ENCODE measurements around the gene CHAF1A.

CHAF1A gene

DNA sequence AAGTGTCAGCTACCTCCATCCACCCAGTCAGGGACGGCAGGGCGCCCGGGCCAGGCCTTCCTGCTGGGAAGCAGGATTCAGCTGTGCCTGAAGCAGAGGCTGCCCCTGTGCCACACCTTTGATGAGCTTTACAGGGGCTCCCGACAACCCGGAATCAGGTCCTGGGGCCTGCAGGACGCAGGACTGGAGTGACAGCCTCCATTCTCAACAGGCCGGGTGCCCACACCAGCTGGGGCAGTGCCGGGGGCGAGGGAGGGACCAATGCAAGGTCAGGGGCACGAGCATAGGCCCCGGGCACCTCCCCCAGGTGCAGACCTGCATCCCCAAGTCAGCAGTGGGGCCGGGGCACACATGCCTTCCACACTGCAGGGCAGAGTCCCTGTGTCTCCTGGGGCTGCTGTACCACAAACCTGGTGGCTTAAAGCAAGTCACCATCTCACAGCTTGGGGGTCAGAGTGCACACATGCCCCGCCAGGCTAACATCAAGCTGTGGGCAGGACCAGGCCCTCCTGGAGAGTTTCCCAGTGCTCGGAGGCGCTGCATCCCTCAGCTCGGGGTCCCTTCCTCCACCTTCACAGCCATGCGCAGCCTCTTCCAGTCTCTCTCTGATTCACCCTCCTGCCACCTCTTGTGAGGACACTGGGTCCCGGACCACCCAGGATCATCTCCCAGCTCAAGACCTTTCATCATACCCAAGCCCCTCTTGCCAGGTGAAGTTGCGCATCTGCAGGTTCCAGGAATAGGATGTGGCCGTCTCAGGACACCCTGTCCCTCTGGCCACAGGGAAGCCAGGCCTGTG is 41.7 kb downstream of the CHAF1A start:
- no peak for DNase-seq

DNA sequence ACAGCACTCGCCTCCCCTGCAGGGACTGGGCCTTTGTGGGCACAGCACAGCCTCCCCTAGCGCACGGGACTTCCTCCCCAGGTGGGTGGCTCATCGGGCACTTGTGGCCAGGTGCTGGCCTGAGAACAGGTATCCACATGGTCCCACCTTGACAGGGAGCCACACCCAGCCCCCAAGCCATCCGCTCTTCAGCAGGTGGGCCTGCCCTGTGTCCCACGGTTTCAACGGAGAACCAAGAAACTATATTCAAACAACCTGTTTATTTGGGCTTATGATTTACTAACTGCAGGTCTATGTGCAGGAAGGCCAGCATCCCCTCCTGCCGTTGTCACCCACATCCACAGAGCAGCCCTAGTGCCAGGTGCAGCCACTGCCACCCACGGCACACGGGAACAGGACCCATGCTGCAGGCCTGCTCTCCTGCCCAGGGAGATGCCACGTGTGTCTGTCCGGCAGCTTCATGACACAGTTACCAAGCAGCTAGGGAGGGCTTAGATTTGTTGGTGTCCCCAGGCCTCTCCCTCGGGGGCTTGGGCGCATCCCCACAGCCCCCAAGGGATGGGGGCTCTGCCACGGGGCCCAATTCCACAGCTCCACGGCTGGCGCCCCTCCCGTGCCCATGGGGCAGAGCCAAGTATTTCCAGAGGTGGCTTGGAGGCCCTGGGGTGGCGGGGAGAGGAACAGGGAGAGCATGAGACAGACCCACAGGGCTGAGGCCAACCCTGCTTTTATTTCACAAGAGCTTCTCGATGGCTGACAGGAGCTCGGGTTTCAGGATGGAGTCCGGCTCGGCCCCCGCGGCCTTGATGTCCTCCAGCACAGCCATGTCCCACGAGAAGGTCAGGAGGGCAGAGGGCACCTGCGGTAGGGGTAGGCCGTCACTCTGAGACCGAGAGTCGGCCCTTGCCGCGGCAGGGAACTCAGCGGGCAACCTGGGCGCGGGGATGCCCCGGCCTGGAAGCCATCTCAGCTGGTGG is 42.6 kb downstream of the CHAF1A start:
- no peak for DNase-seq

DNA sequence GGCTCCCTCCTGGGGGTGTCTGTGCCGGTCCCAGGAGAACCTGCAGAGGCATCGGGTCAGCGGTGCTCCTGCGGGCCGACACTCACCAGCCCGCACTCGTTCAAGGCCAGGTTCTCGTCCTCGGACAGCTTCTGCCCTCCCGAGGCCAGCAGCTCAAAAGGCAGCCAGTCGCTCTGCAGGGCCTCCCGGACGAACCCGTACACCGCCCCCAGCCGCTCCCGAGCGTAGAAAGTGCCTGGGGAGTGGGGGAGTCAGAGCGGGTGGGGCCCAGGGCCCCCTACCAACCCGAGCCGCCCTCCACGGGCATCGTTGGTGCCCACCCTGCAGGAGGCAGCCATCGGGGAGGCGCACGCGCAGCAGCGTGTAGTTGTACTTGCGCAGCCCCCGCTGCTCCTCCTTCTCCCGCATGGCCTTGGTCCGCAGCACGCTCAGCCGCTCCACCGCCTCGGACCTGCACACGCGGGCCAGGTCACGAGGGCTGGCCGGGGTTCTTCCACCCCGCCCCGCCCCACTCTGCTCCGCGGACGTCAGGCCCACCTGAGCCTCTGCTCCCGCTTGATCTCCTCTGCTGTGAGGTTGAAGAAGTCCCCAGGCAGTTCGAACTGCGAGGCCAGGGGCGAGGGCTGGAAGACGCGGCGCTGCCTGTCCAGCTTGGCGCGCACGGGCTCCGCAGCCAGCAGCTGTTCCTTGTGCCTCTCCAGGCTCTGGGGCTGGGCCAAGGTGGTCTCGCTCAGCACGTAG is 43.7 kb downstream of the CHAF1A start:
- no peak for DNase-seq

DNA sequence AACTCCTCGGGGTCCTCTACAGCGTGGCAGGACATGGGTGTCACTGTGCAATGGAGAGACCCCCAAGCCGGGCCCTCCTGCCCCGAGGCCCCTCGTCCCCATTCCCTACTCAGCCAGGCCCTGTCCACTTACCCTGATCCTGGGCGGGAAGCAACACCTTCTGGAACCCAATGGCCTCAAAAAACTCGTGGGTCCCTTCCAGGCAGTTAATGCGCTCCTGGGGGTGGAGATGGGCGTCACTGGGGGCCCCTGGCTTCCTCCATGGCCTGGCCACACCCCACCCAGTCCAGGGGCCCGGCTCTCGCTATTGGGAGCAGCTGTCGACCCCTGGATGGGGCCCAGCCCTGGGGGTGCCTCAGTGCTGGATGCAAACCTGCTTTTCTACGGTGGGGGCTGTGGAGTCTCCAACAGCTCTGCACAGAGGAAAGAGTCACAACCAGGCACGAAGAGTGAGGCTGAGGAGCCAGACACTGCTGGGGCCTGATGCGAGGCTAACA is 44.3 kb downstream of the CHAF1A start:
- DNase-seq = no peak

DNA sequence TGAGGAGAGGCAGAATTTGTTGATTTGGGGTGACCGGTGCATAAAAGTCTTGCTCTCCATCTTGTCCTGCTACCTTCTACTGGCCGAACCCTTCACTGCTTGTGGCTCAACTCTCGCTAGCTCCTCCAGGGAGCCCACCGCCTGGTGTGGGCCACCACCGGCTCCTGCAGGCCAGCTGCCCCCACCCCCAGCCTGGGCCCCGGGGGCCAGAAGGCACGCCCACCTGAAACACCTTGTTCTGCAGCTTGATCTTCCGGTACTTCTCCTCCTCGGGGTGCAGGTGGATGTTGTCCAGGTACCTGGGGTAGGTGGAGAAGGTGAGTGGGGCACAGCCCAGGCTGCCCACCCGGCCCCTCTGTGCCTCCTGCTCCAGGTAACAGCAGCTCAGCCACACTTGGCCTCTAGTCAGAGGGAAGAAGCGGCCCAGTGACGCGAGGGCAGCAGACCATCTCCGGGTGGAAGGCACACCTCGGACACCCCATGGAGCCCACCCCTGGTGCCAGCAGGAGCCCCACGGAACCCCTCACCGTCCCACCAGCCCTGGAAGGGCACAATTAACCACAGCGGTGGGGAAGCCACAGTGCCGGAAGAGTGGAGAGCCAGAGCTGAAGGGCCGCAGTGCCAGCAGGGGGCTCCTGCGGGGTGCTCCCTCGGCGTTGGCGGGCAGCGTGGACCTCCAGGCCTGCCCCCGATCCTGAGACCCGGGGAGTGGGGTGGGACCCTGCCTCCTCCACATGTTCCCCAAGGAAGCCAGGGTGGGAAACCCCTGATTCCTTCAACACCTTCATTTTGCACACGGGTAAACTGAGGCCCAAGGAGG is 45.1 kb downstream of the CHAF1A start:
- DNase-seq = no peak

DNA sequence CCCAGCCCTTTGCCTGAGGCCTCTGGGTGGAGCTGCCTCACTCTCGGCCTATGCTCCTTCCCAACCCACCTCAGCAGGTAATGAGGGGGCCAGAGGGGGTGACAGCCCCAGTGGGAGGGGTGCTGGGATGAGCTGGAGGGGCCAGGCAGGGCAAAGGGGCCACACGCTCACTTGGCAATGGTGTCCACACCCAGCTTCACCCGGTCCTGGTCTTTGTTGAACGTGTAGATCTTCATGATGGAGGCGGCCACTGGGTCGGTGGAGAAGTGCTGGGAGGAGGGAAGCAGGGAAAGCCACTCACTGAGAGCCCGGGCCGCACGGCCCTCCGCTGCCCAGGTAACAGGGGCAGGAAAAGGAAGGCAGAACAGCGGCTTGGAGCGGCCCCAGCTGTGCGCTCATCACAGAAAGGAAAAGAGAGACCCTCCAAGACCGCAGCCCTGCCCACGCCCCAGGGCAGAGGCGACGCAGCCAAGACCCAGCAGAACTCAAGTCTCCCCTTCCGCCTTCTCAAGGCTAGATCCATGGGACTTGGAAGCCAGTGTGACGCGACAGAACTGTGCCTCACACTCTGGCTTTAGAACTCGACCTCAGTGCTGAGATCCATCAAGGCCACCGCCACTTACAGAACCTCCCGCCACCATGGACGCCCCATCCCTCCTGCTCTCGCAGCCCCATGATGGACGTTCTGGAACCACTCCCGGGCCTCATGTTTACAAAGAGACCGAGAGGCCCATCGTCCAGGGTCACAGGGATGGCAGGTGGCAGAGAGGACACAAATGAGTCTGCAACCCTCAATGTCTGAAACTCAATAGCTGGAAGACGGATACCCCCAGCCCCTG is 45.9 kb downstream of the CHAF1A start:
- DNase-seq = no peak

DNA sequence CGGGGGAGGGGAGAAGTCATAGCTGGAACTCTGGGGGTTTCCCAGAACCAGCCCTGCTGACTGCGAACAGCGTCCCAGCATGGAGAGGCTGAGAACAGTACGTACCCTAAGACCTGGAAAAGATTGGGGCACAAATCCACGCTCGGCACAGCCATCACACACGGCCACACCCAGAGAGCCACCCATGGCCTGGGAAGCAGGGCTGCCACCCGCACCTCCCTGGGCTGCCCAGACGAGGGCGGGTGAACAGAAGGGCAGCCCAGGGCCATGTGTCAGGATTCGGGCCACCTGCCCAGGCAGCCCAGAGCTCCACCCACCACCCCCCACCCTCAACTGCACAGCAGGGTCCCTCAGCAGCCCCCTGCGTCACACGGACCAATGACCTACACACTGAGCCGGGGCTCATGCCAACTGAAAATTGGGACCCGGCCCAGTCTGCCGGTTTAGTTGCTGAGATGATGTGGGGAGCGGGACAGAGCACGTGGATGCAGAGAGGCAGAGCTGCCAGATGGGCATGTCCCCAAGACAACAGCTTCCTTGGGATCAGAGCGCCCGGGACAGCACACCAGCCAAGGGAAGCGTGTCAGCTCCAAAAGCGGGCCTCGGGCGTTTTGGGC is 46.7 kb downstream of the CHAF1A start:
- no peak for DNase-seq

DNA sequence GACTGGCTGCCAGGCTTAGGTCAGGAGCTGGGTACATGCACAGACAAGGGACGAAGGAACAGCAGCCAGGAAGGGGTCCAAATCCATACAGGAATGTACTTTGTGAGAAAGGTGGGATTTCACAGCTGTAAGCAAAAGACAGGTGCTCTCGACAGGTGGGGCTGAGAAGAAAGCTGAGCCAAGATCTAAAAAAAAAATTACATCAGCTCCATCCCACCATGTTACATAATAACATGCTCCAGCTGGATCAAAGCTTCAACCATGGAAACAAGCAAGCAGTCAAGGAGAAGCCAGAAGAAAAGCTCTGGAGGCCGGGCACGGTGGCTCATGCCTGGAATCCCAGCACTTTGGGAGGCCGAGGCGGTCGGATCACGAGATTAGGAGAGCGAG is 47.2 kb downstream of the CHAF1A start:
- no peak for DNase-seq

DNA sequence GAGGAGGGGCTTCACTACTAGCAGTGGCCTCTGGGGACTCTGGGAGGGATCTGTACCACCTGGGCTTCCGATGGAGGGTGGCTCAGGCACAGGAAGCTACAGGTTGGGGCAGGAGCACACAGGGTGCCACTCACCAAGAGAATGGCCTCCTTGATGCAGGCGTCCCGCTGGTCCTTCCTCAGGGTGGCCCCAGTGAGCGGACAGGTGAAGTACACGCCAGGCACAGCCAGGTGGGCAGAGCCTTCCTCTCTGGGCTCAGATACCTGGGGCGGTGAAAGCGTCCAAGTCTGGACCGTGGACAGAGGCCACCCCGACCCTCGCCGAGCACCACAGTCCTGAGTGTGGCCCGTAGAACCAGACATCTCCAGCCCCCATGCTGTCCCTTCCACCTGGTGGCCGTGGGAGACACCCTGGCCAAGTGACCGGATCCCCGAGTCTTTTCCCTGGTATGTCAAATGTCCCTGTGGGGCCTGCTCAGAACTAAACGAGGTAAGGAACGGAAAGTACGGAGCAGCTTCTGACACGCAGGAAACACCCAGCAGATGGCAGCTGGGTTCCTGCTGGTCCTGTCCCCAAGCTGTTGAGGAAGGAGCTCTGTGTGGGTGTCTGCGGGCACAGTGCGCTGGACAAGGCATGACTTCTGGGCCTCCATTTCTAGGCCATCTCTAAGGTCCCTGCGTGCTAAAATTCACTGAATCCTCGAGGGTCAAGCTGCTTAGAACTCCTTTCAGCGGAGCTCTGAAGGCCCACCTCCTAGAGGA is 50.0 kb downstream of the CHAF1A start:
- DNase-seq = no peak

DNA sequence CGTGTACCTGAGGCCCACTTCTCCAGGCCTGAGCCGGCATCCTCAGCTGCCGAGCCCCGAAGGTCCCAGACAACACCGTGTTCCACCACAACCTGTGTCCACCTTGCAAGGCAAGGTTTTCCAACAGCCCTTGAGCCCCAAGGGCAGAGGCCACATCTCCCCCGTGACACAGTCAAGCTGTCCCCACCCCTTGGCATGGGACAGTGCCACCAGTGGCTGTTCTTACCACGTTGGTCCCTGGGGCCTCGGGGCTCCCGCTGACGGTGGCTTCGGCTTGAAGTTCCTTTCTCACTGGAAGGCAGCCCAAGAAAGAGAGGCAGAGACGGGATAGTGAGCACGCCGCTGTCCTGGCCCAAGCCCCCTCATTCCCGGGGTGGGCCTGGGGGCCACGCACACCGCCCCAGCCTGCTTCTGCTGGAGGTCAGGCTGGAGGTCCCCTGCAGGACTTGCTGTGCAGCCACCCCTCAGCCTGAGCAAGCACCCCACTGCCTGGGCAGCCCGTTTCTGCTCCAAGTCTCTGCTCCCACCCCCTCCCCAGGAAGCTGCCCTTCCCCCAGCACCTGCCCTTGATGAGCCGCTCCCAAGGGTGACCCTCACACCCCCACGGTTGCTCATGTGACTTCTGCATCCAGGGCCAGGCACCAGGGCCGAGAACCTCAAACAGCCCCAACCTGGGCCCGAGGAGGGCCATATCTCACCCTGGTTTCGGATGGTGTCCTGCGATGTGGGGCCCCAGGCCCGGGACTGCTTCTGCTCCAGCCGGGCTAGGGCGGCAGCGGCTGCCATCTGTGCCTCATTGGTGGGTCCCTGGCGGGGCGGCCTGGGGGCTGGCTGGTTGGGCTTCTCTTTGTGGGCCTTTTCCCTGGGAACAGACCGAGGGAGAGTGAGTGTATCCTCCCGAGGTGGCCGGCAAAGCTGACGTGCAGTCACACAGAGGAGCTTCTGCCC is 51.1 kb downstream of the CHAF1A start:
- no peak for DNase-seq

DNA sequence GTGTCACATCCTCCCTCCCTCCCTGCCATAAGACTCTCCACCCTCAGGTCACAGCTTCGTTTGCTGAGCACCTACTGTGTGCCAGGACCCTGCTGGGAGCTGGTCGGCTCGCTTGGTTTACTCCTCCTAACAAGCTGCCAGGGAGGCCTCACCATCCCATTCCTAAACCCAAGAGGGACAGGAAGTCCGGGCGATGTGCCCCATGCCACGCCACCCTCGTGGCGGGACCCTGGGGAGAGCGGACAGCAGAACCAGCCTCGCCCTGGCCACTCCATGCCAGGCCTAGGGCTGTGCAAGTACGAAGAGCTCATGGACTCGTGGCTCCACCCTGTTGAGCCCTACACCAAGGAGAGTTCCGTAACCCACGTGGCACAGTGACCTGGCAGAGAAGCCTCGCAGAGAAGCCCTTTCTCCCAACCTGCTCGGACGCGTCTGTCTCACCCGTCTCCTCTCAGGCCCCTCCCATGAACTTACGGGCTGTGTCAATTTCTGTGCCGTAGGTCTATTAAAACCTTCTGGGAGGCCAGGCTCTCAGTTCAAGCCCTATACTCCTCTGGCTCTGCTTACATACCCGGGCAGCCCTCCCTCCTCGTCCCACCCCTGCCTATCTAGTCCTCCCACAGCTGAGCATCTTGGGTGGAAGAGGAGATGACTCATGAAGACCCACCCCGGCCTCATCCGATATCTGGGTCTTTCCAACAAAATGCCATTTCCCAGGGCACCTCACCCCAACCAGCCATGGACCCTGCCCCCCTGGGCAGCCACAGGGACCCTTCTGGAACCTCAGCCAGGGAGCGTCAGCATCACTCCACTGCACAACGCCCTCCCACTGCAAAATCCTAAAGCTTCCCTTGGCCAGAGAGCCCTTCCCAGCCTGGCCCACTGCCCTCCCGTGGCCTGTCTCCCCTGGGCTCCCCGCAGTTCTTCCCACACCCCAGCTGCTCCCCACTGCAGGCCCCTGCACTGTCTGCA is 52.6 kb downstream of the CHAF1A start:
- DNase-seq = no peak

DNA sequence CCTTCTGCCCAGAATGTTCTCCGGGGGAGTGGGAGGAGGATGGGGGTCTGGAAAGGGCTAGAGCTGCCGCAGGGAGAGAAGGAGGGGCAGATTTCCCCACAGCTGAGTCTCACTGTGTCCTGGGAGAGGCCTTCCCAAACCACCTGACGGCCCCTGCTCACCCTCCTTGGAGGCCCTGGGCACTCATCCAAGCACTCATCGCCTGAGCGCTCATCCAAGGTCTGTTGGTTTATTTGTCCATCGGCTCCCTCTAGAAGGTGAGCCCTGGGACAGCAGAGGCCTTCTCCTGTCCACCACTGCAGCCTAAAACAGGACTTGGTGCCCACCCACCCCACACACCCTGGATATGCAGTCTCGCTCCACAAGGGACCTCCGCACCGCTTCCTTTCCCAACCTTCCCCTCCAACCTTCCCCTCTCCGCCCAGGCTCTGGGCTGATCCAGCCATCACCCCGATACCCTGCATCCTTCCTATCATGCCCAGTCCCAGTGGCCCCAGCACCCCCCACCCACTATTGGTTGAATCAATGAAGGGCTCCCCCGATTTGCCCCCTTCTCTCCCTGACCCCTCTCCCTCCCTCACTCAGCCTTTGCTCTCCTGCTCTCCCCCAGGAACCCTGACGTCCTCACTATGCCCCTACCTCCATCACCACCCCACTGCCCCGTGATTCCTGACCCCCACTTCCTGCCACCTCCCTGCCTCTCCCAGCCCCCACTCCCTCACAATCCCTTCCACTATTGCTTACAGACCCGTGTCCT is 53.5 kb downstream of the CHAF1A start:
- no peak for DNase-seq

DNA sequence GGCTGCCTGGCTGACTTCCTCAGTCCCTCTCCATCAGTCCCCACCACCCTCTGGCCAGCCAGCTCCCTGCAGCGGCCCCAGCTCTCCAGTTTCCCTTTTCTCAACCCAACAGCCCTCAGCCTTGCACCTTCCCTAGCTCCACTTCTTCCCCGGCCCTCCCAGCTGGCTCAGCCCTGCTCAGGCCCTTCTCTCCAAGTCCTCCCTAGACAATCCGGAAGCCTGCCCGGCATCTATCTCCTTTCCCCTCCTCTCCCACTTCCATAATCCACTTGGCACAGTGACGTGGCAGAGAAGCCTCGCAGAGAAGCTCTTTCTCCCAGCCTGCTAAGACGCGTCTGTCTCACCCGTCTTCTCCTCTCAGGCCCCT is 54.0 kb downstream of the CHAF1A start:
- no peak for DNase-seq

DNA sequence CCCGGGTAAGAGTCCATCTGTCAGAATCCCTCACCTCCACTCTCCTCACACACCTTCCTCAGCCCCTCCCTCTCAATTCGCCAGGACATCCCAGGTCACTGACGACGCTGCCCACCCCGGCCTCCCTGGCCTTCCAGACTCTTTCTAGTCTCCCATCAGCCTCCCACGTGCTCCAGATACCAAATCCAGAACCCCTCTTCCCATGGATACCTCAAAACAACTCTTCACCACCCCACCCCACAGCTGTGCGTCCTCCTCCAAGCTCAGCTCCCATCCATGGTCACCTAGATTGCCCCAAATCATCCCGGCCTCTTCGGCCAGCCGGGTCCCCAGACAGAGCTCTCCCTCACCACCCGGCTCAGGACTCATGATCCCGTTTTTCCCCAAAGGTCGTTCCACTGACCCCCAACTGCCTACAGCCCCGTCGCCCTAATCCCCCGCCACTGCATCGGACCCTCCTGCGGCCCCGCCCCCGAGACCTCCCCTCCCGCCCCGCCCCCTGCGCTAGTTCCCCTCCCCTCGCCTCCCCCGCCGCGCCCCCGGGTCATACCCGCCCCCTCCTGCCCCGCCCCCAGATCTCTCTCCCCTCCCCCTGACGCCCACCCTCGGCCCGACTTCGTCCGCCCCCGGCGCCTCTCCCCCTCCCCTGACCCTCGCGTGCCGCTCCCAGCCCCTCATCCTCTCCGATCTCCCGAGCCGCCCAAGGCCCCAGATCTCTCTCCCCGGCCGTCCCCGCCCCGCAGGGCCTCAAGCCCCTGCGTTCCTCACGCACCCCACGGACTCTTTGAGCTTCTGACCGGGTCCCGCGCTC is 54.6 kb downstream of the CHAF1A start:
- peak; percentile 42 for DNase-seq

DNA sequence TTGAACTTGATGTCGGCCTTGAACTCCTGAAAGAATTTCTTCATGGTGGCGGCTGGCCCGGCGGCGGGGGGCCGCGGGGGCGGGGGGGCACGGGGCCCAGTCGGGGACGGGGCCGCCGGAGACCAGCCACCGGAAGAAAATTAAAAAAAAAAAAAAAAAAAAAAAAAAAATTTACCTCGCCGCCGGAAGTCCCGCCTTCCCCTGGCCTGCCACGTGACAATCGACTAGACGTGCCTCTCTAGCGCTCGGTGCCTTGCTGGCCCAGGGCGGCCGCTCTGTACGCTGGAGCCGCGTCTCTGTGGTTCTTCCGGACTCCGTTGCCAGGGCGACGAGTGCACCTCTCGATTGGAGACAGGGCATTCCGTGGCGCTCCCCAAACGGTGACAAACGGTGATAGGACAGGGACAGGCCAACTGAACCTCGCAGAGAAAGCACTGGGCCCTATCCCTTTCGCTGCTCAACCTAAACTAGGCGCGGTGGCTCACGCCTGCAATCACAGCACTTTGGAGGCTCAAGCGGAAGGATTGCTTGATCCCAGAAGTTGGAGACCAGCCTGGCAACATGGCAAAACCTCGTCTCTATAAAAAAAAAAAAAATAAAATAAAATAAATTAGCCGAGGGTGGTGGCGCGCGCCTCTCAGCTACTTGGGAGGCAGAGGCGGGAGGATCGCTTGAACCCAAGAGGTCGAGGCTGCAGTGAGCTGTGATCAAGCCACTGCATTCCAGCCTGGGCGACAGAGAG is 55.4 kb downstream of the CHAF1A start, which contains the start of gene UBXN6:
Gene UBXN6, minus strand, starts transcription at position 141 of the 742 bp plus-strand sequence. Its CDS starts 97 bp downstream, at position 44.
- peak; percentile 99 for DNase-seq

Measured in CD4-positive, alpha-beta T cell treated with Interleukin-21 for 1 hour (primary cell).